HT1080 (cell line): ENCODE data around the gene DHRS7B. TPM values are rescaled to one million over a fixed set of nuclear protein-coding genes. Genes with fewer than 3 reads are reported as not detected.
A peak's percentile ranks its signal among the peaks of the same experiment; 100 is the strongest.
"Not testable (repeated sequence)": the region's sequence is repeated elsewhere in the genome, so short reads cannot be mapped to it uniquely, and the experiment has no call there.

Experiments used
- DNase-seq: peaks from one replicate; pipeline ENCODE4 v3.0.0-alpha.2; 2015; ENCODE audit warnings: low read depth
- total RNA-seq: library from RNA; depleted of rRNA; stranded (reverse); fragments of >200 nt; shearing (Covaris generic); gene quantifications from 2 replicates; pipeline ENCODE4 v1.2.3, GENCODE V29; 2014

DHRS7B gene
- total RNA-seq, 1 experiment from 2014 or later = 11.2 TPM

GRCh38 chr17:21107067-21107650 lies 19.6 kb upstream of the DHRS7B start:
- not testable (repeated sequence) for DNase-seq

- no peak for DNase-seq
These were observed 18.1 kb upstream of the DHRS7B start for GRCh38 chr17:21108651-21109050.

- no peak for DNase-seq
These were observed 13.6 kb upstream of the DHRS7B start for GRCh38 chr17:21113049-21113690.

GRCh38 chr17:21113716-21114115 lies 13.0 kb upstream of the DHRS7B start:
- no peak for DNase-seq

GRCh38 chr17:21114791-21115190 lies 12.0 kb upstream of the DHRS7B start:
- not testable (repeated sequence) for DNase-seq

- DNase-seq = peak; percentile 59
These were observed 7.4 kb upstream of the DHRS7B start for GRCh38 chr17:21119247-21119918.

- no peak for DNase-seq
These were observed 6.9 kb upstream of the DHRS7B start for GRCh38 chr17:21119919-21120249.

- no peak for DNase-seq
These were observed 2.7 kb upstream of the DHRS7B start for GRCh38 chr17:21124086-21124485.

GRCh38 chr17:21124517-21124916 lies 2.2 kb upstream of the DHRS7B start:
- DNase-seq = not testable (repeated sequence)

- DNase-seq = no peak
These were observed 902 bp upstream of the DHRS7B start for GRCh38 chr17:21125862-21126261.

GRCh38 chr17:21127509-21128077 lies 829 bp downstream of the DHRS7B start:
- no peak for DNase-seq

GRCh38 chr17:21129023-21129681 lies 2.4 kb downstream of the DHRS7B start:
- no peak for DNase-seq

- no peak for DNase-seq
These were observed 4.4 kb downstream of the DHRS7B start for GRCh38 chr17:21131137-21131536.

- no peak for DNase-seq
These were observed 5.7 kb downstream of the DHRS7B start for GRCh38 chr17:21132428-21132827.

- DNase-seq = no peak
These were observed 7.8 kb downstream of the DHRS7B start for GRCh38 chr17:21134559-21134958.

GRCh38 chr17:21140911-21141310 lies 14.1 kb downstream of the DHRS7B start:
- no peak for DNase-seq

GRCh38 chr17:21141331-21141730 lies 14.6 kb downstream of the DHRS7B start:
- DNase-seq = no peak

- DNase-seq = not testable (repeated sequence)
These were observed 15.3 kb downstream of the DHRS7B start for GRCh38 chr17:21142065-21142464.

- DNase-seq = no peak
These were observed 16.9 kb downstream of the DHRS7B start for GRCh38 chr17:21143695-21144094.

GRCh38 chr17:21144299-21144698 lies 17.5 kb downstream of the DHRS7B start:
- DNase-seq = not testable (repeated sequence)

GRCh38 chr17:21146362-21147015 lies 19.7 kb downstream of the DHRS7B start:
- DNase-seq = no peak
